Adrenal gland (tissue), 5 donors: ENCODE data around the gene TMEM191B.
"Not testable (repeated sequence)": the region's sequence is repeated elsewhere in the genome, so short reads cannot be mapped to it uniquely, and the experiment has no call there.

Experiments used
- POLR2A ChIP-seq, 2 donors: fragments of 450-650 bp; IDR thresholded peaks; one replicate each; pipeline ENCODE4 v1.6.1; 2017; ENCODE audit warnings: antibody characterized with exemption in 2 of 2, mild to moderate bottlenecking in 2 of 2, moderate library complexity in 1 of 2
- TF ChIP-seq, protein P1 (sequence below), 6 experiments: fragments of 450-650 bp in 4 of 6; fragments of 200-600 bp in 2 of 6; sonication (generic) in 1 of 6; IDR thresholded peaks; 1 replicate in 5 of 6; 2 replicates in 1 of 6; pipeline versions ENCODE4 v1.5.1 to v1.8.0; 2016 to 2021; ENCODE audit warnings: antibody characterized with exemption in 6 of 6, mild to moderate bottlenecking in 2 of 6, moderate library complexity in 1 of 6
- donor health status: DM: no; HTN: no; CAD: no.

DNA sequence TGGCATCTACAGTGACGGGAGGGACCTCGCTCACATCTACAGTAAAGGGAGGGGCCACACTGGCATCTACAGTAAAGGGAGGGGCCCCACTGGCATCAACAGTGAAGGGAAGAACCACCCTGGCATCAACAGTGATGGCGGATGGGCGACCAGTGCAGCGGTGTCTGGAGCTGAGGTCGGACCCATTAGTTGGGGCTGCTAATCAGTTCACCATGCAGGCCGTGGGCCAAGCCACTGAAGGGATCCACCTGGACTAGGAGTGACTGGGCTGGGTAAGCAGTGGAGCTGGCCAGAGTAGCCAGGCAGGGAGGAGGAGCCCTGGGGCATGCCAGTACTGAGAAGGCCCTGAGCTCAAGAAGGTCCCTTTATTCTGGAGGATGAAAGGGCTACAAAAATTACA, 23.4 kb downstream of the TMEM191B start:
- TF ChIP-seq, protein P1, sequence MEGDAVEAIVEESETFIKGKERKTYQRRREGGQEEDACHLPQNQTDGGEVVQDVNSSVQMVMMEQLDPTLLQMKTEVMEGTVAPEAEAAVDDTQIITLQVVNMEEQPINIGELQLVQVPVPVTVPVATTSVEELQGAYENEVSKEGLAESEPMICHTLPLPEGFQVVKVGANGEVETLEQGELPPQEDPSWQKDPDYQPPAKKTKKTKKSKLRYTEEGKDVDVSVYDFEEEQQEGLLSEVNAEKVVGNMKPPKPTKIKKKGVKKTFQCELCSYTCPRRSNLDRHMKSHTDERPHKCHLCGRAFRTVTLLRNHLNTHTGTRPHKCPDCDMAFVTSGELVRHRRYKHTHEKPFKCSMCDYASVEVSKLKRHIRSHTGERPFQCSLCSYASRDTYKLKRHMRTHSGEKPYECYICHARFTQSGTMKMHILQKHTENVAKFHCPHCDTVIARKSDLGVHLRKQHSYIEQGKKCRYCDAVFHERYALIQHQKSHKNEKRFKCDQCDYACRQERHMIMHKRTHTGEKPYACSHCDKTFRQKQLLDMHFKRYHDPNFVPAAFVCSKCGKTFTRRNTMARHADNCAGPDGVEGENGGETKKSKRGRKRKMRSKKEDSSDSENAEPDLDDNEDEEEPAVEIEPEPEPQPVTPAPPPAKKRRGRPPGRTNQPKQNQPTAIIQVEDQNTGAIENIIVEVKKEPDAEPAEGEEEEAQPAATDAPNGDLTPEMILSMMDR (IDR thresholded peaks at IDR 0.05), result not testable (repeated sequence)
- not testable (repeated sequence) for TF ChIP-seq POLR2A (IDR thresholded peaks at IDR 0.05)
